ENCODE measurements around the gene LRRC49. TPM values are rescaled to one million over a fixed set of nuclear protein-coding genes. Genes with fewer than 3 reads are reported as not detected.

Gene LRRC49
- total RNA-seq, 1 experiment from 2014 or later, result 6.2 TPM

DNA sequence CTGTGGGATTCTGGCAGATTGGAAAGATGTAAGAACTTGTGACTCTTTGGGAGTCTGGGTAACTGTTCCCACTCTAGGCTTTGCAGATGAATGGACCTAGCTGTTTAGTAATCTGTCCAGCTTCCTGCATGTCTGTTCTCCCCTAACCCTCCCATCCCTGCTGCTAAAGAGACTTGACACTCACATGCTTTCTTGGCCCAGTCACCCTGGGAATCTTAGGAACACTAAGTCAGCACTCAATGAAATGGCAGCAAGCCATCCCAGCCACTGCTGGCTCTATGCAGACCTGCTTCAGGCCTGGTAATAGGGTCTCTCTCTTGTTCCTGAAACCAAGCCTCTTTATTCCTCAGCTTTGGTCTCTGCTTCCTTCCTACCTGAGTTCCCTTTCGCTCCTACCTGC, 158.9 kb downstream of the LRRC49 start:
- Histone ChIP-seq H3K36me3 (ENCODE audit: low read depth) (no peaks in the 10 kb centered on the region), H3K27me3 (ENCODE audit: insufficient read depth, low read depth) (no peaks in the 10 kb centered on the region), H2AFZ (no peak overlapping the region), H4K20me1 (ENCODE audit: insufficient read depth) (no peaks in the 10 kb centered on the region), H3F3A (ENCODE audit: insufficient read depth, low read depth) (no peaks in the 10 kb centered on the region), H3K27ac (no peak overlapping the region), H3K9me2 (ENCODE audit: insufficient read depth) (no peaks in the 10 kb centered on the region), H3K79me2 (ENCODE audit: low read depth) (no peaks in the 10 kb centered on the region), H3K4me3 (no peak overlapping the region), H3K4me1 (replicated peaks; ENCODE audit: insufficient read depth) (peaks cover 17% of the 10 kb centered on the region; the same call in 1 of the 2 replicates), H3K9me3 (ENCODE audit: insufficient read depth, low read depth) (no peaks in the 10 kb centered on the region), H3K4me2 (no peak overlapping the region)
- intact Hi-C loops (cut with micrococcal nuclease; ENCODE audit: unreplicated experiment), result no loop called here
- no peak for TF ChIP-seq EZH2 (IDR thresholded peaks at IDR 0.05; ENCODE audit: low read depth)
- no peak for TF ChIP-seq CTCF (conservative IDR thresholded peaks at IDR 0.05)
- no peak for DNase-seq
- CTCF ChIA-PET, result interaction anchor here (0.6 kb wide), 1 partner anchor 692 kb away, joined by 20 read pairs; no protein-coding TSS in a partner anchor
- POLR2A ChIA-PET (ENCODE audit: unreplicated experiment), result no interaction called here
- no TSS peak for BruUV-seq (replicated peaks)

DNA sequence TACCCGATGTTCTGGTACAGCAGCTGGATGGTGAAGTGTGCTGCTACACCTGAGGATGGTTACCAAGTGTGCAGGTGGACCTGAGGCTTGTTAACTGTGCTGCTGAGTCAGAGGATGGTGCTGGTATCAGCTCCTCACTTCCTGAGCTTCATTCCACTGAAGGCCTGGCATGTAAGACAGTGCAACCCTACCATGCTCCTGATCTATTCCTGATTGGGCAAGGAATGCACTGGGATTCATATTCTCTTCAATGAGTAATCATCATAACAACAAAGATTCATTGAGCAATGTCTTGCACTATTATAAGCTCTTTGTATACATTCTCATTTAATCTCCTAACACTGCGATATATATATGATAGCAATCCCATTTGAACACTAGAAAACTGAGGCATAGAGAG, 159.7 kb downstream of the LRRC49 start:
- no peak overlapping the region for H3K27ac ChIP-seq
- TF ChIP-seq EZH2 (IDR thresholded peaks at IDR 0.05; ENCODE audit: low read depth), result no peak
- TF ChIP-seq CTCF (conservative IDR thresholded peaks at IDR 0.05), result no peak
- H4K20me1 ChIP-seq (ENCODE audit: insufficient read depth), result no peaks in the 10 kb centered on the region
- no peaks in the 10 kb centered on the region for H3F3A ChIP-seq (ENCODE audit: insufficient read depth, low read depth)
- CTCF ChIA-PET, result no interaction called here
- no peak overlapping the region for H2AFZ ChIP-seq
- no peak for DNase-seq
- no peaks in the 10 kb centered on the region for H3K9me2 ChIP-seq (ENCODE audit: insufficient read depth)
- H3K27me3 ChIP-seq (ENCODE audit: insufficient read depth, low read depth), result no peaks in the 10 kb centered on the region
- intact Hi-C loops (cut with micrococcal nuclease; ENCODE audit: unreplicated experiment), result no loop called here
- no peak overlapping the region for H3K4me2 ChIP-seq
- H3K79me2 ChIP-seq (ENCODE audit: low read depth), result no peaks in the 10 kb centered on the region
- no TSS peak for BruUV-seq (replicated peaks)
- POLR2A ChIA-PET (ENCODE audit: unreplicated experiment), result no interaction called here
- H3K36me3 ChIP-seq (ENCODE audit: low read depth), result no peaks in the 10 kb centered on the region
- no peak overlapping the region for H3K4me3 ChIP-seq
- H3K4me1 ChIP-seq (replicated peaks; ENCODE audit: insufficient read depth), result peaks cover 17% of the 10 kb centered on the region; the same call in 1 of the 2 replicates
- no peaks in the 10 kb centered on the region for H3K9me3 ChIP-seq (ENCODE audit: insufficient read depth, low read depth)

DNA sequence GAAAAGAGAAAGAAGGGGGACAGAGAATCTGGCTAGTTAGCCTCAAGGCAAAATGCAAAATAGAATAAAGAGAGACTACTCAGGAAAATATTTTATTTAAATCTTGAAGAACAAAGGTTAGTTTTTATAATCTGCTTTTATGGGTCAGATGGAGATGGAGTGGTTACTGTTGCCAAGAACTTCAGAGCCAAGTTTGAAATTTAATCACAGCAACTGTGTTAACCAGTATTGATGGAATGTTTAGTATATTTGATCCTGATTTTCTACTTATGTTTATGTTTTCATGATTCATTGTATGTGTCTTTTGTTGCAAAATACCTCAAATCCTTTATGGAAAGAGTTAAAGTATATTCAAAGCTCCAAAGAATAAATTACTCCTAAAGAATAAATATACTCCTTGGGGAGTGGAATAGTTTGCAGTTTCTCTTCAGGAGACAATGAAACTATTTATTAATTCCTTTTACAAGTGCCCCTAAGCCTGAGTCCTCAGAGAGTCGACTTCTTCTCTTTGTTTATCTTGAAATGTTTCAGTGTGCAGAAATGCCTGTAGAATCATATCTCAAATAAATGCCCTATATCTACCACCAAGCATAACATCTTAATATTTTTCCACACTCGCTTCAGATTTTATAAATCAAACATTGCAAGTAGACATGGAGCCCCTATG, 161.8 kb downstream of the LRRC49 start:
- Histone ChIP-seq H3K9me3 (ENCODE audit: insufficient read depth, low read depth) (no peaks in the 10 kb centered on the region), H3K27ac (no peak overlapping the region), H2AFZ (no peak overlapping the region), H3K36me3 (ENCODE audit: low read depth) (no peaks in the 10 kb centered on the region), H4K20me1 (ENCODE audit: insufficient read depth) (no peaks in the 10 kb centered on the region), H3K27me3 (ENCODE audit: insufficient read depth, low read depth) (no peaks in the 10 kb centered on the region), H3K79me2 (ENCODE audit: low read depth) (no peaks in the 10 kb centered on the region), H3K4me2 (no peak overlapping the region), H3K4me1 (replicated peaks; ENCODE audit: insufficient read depth) (peaks cover 5% of the 10 kb centered on the region; the same call in 1 of the 2 replicates), H3F3A (ENCODE audit: insufficient read depth, low read depth) (no peaks in the 10 kb centered on the region), H3K9me2 (ENCODE audit: insufficient read depth) (no peaks in the 10 kb centered on the region), H3K4me3 (no peak overlapping the region)
- CTCF ChIA-PET, result no interaction called here
- TF ChIP-seq CTCF (conservative IDR thresholded peaks at IDR 0.05) (no peak), EZH2 (IDR thresholded peaks at IDR 0.05; ENCODE audit: low read depth) (no peak)
- no TSS peak for BruUV-seq (replicated peaks)
- POLR2A ChIA-PET (ENCODE audit: unreplicated experiment), result no interaction called here
- no peak for DNase-seq
- intact Hi-C loops (cut with micrococcal nuclease; ENCODE audit: unreplicated experiment), result no loop called here
